SH-SY5Y (cell line): ENCODE data around the gene ELMOD2.

Experiments used
- GATA2 ChIP-seq: IDR thresholded peaks from 2 replicates; pipeline ENCODE4 v1.6.1; 2011; ENCODE audit warnings: mild to moderate bottlenecking, low read depth, low read length
- GATA3 ChIP-seq: IDR thresholded peaks from 2 replicates; pipeline ENCODE4 v1.6.1; 2011; ENCODE audit warnings: low read depth, mild to moderate bottlenecking, low read length, moderate library complexity

ELMOD2 gene

GRCh38 chr4:140559696-140560095, 35.7 kb downstream of the ELMOD2 start:
- TF ChIP-seq GATA3 (no peak), GATA2 (no peak)

GRCh38 chr4:140568507-140569306, 44.7 kb downstream of the ELMOD2 start, which contains the start of gene UCP1:
TSS of gene UCP1 (minus strand) at chr4:140568961. CDS start at chr4:140568729, 232 bp downstream.
- TF ChIP-seq GATA2 (no peak), GATA3 (no peak)

GRCh38 chr4:140569307-140569638, 45.3 kb downstream of the ELMOD2 start:
- no peak for TF ChIP-seq GATA3
- TF ChIP-seq GATA2, result no peak

- TF ChIP-seq GATA2 (no peak), GATA3 (no peak)
Observed at GRCh38 chr4:140571620-140572019, 47.7 kb downstream of the ELMOD2 start.

GRCh38 chr4:140575489-140575888, 51.5 kb downstream of the ELMOD2 start:
- no peak for TF ChIP-seq GATA3
- no peak for TF ChIP-seq GATA2

- TF ChIP-seq GATA2 (no peak), GATA3 (no peak)
Observed at GRCh38 chr4:140579278-140579677, 55.3 kb downstream of the ELMOD2 start.

GRCh38 chr4:140581078-140581477, 57.1 kb downstream of the ELMOD2 start:
- TF ChIP-seq GATA2, result no peak
- TF ChIP-seq GATA3, result no peak

GRCh38 chr4:140584439-140584838, 60.5 kb downstream of the ELMOD2 start:
- TF ChIP-seq GATA3 (no peak), GATA2 (no peak)

- TF ChIP-seq GATA3 (no peak), GATA2 (no peak)
Observed at GRCh38 chr4:140595065-140595464, 71.1 kb downstream of the ELMOD2 start.

- TF ChIP-seq GATA3 (no peak), GATA2 (no peak)
Observed at GRCh38 chr4:140600408-140600807, 76.4 kb downstream of the ELMOD2 start.

- TF ChIP-seq GATA2 (no peak), GATA3 (no peak)
Observed at GRCh38 chr4:140602714-140603113, 78.7 kb downstream of the ELMOD2 start.

- TF ChIP-seq GATA3, result no peak
- TF ChIP-seq GATA2, result no peak
Observed at GRCh38 chr4:140603286-140603685, 79.3 kb downstream of the ELMOD2 start.
